A549 treated with AZD9567 at 1 μM for 4 hours (cell line): Measurements from ENCODE around the gene TMEM42. TPM values are rescaled to one million over a fixed set of nuclear protein-coding genes. Genes with fewer than 3 reads are reported as not detected.

Experiments used
- total RNA-seq: library from RNA; stranded (reverse); fragments of 200-300 nt; extraction: Qiagen RNA extraction; gene quantifications from 5 replicates; pipeline ENCODE4 v1.2.3, GENCODE V29; 2022; ENCODE audit not compliant: insufficient read depth

Gene TMEM42
- total RNA-seq, result 6.3 to 12.6 TPM (median 10.8 TPM) in 5 replicates

DNA sequence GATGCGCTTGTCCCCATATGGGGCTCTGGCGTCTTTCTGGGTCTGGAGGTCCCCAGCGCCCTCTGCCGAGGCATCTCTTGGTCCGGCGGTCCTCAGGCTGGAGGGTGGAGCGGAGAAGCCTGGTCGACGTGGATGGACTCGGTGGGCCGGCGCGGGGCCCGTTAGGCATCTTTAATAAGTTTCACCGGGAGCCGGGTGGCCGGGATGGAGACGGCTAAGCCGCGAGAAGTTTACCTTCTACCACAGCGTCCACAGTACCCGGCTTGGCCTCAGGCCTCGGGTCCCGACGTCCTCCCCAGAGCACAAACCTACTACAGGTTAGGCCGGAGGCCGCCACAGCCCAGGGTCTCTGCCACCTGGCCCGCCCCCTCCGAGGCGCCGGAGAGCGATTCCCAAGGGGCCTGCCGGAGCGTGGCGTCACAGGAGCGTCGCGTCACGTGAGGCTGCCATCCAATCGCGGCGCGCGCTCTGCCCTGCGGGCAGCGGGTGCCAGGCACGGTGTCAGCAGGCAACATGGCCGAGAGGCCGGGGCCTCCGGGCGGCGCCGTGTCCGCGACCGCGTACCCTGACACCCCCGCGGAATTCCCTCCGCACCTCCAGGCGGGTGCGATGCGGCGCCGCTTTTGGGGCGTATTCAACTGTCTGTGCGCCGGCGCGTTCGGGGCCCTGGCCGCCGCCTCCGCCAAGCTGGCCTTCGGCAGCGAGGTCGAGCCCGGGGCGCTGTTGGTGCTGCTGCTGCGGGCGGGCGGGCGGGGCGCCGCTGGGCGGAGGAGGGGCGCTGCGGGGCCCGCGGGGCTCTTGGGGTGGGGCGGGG lies at the start of gene TMEM42:
TSS of gene TMEM42 (plus strand) at position 501 of the 814 bp plus-strand sequence. CDS start at position 514, 13 bp downstream.

DNA sequence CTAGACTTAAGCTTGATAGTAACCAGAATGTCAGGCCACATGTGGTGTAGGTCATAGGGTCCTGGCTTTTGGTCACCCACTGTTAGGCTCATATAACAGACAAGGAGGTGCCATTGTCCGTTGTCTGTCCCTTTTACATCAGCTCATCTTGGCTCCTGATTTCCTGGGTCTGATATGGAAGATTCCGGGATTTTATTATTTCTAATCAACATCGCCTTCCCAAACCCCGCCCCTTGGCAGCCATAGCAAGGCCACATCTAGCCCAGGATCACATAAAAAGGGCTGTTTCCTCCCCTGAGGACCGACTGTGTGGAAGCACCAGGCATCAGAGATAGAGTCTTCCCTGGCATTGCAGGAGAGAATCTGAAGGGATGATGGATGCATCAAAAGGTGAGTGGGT lies 12.6 kb downstream of the TMEM42 start, which contains the start of gene TGM4:
TSS of gene TGM4 (plus strand) at position 301 of the 400 bp plus-strand sequence. CDS start at position 372, 71 bp downstream.

Other genes starting within 250 kb of the TMEM42 start
- 1.3 to 2.0 TPM (median 1.8 TPM) in 5 replicates for gene ZNF197, start 236.9 kb upstream of the TMEM42 start, total RNA-seq
- 5.1 to 6.6 TPM (median 5.4 TPM) in 5 replicates for gene ZNF35, start 213.2 kb upstream of the TMEM42 start, total RNA-seq
- 1.2 to 1.7 TPM (median 1.5 TPM) in 5 replicates for gene ZNF502, start 149.3 kb upstream of the TMEM42 start, total RNA-seq
- 0.02 to 0.08 TPM in 2 of 5 replicates, not detected in the others for gene ZNF501, start 132.3 kb upstream of the TMEM42 start, total RNA-seq
- gene KIAA1143, start 100.3 kb upstream of the TMEM42 start, total RNA-seq, result 11.3 to 18.1 TPM (median 16.3 TPM) in 5 replicates
- gene KIF15, start 100.1 kb upstream of the TMEM42 start, total RNA-seq, result 7.7 to 23.4 TPM (median 8.7 TPM) in 5 replicates
- 0.06 to 0.26 TPM (median 0.08 TPM) in 4 of 5 replicates, not detected in the other for gene TGM4, start 12.7 kb downstream of the TMEM42 start, total RNA-seq
- 40.6 to 44.8 TPM (median 43.7 TPM) in 5 replicates for gene ZDHHC3, start 114.3 kb downstream of the TMEM42 start, total RNA-seq
- gene EXOSC7, start 114.3 kb downstream of the TMEM42 start, total RNA-seq, result 45.5 to 51.0 TPM (median 46.5 TPM) in 5 replicates
- 0.26 to 0.29 TPM in 2 of 5 replicates, not detected in the others for gene CLEC3B, start 164.4 kb downstream of the TMEM42 start, total RNA-seq